ENCODE measurements around the gene SMIM3. TPM values are rescaled to one million over a fixed set of nuclear protein-coding genes. Genes with fewer than 3 reads are reported as not detected.

Gene SMIM3
- total RNA-seq, 1 donor from 2014 or later = 20.4 TPM

DNA sequence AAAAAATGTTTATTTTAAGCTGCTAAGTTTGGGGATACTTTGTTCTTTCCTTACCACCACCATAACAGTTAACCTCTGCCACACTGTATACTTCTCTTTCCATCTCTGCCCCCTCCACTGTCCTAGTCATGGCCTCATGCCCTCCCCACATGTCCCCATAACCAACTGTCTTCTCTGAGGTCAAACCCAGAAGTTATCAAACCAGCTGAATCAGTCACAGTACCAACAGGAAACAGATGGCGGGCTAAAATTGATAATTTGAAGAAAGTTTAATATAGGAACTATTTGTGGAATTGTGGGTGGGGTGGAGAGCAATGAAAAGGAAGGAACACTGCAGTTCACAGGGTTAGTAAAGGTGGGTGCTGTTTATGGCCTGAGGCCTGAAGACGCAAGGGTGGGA is 14.0 kb upstream of the SMIM3 start:
- intact Hi-C loops (cut with micrococcal nuclease) = no loop called here

DNA sequence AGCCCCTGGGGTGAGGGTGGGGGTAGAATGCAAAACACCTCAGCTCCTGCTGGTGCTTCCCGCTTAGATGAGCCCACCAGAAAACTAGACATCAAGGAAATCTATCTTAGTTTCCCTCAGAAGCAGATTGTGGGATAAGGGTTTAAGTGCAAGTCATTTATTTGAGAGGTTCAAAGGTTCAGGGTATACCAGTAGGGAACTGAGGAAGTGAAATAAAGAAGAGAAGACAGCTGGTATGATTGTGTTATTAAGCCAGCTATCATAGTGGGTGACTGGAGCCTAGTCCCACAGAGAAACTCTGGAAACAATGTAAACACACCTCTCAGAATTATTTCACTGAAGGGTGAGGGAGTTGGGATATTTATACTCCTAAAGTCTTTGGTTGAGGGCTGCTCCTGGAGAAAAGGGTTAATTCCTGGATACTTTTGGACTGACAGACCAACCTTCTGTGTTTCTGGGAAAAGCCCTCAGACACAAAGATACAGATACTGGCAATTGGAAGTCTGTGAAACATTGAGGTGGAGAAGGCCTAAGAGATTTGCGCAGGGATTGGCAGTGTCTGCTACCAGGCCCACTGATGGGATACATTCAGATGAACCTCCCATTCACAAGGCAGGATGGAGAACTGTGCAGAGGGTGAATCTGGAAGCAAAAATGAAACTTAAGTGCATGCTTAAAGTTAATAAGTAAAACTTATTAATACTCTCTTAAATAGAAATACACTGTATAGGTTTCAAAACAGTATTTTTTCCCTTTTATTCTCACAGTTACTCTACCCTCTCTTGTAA is 13.4 kb upstream of the SMIM3 start:
- intact Hi-C loops (cut with micrococcal nuclease) = no loop called here

DNA sequence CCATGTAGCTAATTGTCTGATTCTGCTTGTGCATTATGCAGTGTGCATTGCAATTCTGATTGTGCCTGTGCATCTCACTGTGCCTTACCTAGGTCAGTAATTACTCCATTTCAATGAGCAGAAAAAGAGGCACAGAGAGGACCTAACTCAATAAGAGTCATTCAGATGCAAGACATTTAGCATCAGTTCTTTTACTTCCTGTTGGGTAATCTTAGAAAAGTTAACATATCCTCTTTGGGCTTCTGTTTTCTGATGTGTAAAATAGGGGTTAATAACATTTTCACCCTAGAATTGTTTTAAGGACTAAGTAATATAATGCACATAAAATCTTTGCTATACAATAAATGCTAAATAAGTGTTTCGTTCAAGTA is 12.8 kb upstream of the SMIM3 start:
- intact Hi-C loops (cut with micrococcal nuclease) = no loop called here

DNA sequence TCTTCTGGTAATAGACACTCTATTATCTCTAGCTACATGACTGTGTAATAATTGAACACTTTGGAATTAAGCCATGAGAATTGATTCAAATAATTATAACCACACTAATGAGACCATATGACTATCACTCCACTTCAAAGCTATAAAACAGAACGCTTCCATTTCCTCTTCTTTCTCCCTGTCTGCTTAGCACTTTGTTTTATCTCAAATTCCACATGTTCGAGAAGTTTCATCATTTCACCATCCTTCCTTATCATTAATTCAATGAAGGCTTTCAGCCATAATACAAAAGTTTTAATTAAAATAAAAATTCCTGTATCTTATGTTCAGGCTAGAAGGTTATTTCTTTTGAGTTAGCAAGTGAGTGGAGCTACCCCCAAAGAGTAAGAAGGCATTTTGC is 12.3 kb upstream of the SMIM3 start:
- intact Hi-C loops (cut with micrococcal nuclease) = no loop called here

DNA sequence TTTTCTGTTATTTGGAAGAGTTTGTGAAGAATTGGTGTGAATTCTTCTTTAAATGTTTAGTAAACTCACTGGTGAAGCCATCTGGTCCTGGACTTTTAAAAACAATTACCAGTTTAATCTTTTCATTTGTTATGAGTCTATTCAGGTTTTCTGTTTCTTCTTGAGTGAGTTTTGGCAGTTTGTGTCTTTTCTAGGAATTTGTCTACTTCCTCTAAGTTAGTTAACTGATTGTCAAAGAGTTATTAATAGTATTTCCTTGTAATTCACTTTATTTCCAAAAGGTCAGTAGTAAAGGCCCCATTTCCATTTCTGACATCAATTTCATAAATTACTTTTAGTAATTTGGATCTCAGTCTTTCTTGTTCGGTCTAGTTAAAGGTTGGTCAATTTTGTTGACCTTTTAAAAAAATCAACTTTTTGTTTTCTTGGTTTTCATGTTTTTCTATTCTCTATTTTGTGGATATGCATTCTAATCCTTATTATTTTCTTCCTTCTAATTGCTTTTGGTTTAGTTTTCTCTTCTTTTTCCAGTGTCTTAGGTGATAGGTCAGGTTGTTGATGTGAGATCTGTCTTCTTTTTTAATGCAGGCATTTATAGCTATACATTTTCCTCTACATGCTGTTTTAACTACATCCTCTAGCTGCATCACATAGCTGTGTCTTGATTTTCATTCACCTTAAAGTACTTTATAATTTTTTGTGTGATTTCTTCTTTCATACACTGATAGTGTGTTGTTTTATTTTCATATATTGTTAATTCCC is 7.3 kb upstream of the SMIM3 start:
- intact Hi-C loops (cut with micrococcal nuclease) = no loop called here

DNA sequence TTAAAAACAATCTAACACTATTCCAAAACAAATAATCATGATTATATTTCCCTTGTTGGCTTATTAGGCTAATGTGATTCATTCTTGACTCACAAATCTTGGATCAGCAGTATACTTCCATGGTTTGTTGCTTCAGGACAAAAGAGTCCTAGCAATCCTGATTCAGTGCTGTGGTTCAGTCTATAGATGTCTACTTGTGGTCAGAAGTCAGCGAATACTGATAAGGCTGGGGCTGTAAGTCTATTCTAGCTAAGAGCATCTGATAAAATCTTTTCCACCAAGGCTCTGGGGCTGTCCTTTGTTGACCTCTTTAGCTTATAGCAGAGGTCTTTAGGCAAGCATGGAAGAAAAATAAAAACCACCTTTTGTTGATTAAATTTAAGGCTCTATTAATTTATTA is 4.4 kb upstream of the SMIM3 start:
- intact Hi-C loops (cut with micrococcal nuclease) = no loop called here

DNA sequence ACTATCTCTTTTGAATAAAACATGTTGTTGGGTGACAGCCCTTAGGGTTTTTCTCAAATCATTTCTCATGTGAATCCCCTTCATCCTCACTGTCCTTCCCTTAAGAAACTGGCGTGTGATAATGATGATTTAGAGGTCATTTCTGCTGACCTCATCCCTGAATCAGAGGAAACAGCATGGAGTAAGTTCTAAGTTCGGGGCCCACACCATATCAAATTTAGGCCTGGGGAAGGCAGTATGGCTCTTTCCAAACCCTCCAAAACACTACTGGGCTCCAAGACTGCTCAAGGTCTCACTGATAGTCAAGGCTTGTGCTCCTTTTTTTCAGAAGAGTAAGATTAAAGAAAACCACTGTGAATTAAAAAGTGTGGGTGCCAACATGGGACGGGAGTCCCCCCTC is 872 bp upstream of the SMIM3 start:
- intact Hi-C loops (cut with micrococcal nuclease) = loop anchor here (5.0 kb wide), 1 partner anchor 330 kb away; the partner anchor contains the start of gene RPS14

DNA sequence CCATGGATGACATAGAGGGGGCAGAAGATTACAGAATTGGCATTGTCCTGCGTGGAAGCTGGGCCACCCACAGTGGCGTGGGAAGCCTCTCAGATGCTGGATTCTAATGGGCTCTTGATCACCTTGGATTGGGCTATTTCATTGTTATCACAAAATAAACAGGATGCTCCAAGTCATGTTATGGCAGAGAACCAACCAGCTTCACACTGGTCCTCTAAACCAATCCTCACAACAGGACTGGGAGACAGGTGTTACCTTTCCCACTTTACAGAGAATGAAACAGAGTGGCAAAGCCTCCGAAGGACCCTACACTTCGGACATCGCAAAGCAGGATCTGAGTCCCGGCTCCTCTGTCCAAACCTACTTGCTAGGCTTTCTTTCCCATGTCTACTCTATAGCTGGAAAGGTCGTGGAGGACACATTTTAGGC is 455 bp upstream of the SMIM3 start:
- intact Hi-C loops (cut with micrococcal nuclease) = loop anchor here (5.0 kb wide), 1 partner anchor 331 kb away; the partner anchor contains the start of gene RPS14

DNA sequence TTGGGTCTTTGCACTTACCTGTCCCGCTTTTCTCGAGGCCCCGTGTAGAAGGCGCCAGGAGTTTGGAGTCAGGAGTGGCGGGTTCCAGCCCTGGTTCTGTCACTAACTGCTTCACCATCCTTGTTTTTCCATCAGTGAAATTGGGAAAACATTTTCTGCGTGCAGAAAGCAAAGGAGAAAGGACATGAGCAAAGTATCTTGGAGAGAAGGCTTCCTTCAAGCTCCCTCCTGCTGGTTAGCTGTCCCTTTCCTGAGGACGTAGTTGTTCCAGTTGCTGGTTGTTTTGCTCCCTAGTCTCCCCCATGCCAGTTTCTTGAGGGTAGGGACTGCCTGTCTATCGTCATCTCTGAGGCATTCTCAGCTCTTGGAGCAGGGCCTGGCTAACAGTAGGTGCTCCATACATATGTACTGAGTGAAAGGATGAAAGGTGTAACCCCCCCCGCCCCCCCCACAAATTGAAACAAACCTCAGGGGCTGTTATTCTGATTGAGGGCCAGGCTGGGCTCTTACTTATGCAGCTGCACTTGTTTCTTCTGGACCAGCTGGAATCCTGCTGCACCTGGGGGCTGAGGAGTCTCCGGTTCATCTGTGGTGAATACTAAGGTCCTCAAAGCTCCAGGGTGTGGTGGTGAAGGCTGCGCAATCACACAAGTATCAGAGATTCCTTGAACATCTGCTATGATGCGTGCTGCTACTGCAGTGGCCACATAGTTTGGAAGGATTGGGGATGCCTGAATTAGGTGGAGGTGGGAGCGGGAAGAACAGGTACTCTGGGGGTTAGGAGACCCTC is 1.0 kb downstream of the SMIM3 start:
- intact Hi-C loops (cut with micrococcal nuclease) = loop anchor here (1.0 to 10.0 kb wide), 9 partner anchors 21 to 1435 kb away; partner anchors contain the start of genes ANXA6, GRPEL2, RBM22 and RPS14

DNA sequence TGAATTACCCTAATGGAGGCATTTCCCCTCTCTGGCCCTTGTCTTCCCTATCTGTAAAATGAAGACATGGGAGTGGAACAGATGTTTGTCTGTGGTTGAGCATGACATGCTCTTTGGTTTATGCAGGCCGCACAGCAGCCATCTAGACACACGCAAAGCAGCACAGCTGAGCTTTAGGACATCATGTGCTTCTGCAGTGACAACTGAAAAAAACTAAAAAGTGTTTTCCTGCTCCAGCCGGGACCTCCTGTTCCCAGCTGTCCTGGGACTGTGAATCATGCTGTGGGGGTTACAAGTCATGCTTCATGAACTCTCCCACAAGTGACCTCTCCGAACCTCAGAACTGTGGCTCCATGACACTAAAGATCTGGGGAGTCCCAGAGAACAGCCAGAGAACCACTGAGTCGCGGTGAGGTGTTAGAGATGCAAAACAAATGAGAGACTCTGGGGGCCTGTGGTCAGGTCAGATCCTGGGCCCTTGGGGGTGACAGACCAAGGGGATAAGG is 1.7 kb downstream of the SMIM3 start:
- intact Hi-C loops (cut with micrococcal nuclease) = loop anchor here (5.0 to 10.0 kb wide), 5 partner anchors 302 to 1435 kb away; partner anchors contain the start of genes ANXA6, GRPEL2 and TNIP1

DNA sequence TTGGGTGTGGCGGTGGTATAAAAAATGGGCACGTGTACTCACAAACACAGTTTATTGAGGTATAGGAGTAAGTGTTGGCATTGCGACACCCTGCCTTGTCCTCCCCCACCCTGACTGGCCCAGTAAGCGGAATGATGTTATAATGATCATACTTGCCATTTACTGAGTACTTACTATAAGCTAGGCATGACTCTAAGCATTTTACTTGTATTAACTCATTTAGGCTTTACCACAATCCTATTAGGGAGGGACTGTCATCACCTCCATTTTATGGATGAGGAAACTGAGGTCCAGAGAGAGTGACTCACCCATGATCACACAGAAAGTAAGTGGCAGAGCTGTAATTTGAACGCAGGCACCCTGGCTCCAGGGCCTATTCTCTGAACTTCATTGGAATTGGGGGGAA is 2.3 kb downstream of the SMIM3 start:
- intact Hi-C loops (cut with micrococcal nuclease) = loop anchor here (5.0 to 10.0 kb wide), 5 partner anchors 301 to 1436 kb away; partner anchors contain the start of genes ANXA6, GRPEL2 and TNIP1

DNA sequence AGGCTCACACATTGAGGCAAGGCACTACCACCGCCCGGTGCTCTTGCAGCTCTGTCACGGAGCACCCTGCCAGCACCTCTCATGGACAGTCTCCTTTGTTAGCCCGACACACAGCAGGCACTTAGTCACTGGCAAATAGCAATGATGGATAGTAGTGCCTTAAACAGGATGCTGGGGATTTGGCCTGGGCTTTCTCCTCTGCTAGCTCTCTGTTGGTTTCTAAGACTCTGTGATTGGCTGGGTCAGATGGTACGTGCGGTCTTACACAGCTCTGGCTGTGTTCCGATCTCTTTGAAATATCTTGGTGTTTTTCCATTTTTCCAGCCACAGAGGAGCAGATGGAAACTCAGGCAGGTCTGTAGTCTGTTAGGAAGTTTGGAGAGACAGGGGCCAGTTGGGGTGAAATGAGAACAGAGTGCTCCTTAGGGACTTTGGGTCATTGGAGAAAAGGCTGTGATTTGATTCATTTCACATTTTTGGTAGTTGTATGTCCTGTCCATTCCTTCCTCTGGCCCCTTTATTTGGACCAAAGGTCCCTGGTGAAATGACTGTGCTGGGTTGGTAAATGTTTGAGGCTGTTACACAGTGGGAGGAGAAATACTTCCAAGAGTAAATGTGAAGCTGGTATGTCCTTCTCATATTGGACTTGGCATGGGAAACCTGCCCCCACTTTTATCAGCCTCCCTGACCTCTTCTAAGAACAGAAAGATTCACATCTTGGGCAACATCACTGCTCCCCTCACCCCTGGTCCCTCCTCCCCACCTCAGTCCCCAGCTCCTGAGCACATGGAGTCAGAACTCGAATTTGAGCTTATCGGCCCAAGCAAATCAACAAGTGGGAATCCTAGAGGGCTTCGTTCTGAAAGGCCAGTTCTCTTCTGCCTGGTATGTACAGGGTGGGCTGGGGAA is 3.4 kb downstream of the SMIM3 start:
- intact Hi-C loops (cut with micrococcal nuclease) = loop anchor here (2.0 to 10.0 kb wide), 7 partner anchors 39 to 1437 kb away; partner anchors contain the start of genes ANXA6, GRPEL2, IRGM and TNIP1

DNA sequence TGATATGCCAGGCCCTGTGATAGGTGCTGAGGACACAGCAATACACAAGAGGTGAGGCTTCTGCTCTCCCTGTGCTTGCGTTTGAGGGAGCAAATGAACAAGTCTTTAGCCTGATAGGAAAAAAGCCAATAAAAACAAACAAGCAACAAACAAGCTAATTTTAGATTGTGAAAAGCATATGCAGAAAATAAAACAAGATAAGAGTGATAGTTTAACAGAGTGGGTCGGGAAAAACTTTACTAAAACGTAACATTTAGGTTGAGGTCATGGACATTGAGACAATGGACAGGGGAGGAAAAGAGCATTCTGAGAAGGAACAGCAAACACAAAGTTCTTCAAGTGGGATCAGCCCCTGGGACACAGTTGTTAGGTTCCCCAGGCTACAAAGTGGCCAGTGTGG is 4.3 kb downstream of the SMIM3 start:
- intact Hi-C loops (cut with micrococcal nuclease) = loop anchor here (1.0 to 10.0 kb wide), 9 partner anchors 25 to 1438 kb away; partner anchors contain the start of genes ANXA6, GRPEL2, IRGM and RBM22

DNA sequence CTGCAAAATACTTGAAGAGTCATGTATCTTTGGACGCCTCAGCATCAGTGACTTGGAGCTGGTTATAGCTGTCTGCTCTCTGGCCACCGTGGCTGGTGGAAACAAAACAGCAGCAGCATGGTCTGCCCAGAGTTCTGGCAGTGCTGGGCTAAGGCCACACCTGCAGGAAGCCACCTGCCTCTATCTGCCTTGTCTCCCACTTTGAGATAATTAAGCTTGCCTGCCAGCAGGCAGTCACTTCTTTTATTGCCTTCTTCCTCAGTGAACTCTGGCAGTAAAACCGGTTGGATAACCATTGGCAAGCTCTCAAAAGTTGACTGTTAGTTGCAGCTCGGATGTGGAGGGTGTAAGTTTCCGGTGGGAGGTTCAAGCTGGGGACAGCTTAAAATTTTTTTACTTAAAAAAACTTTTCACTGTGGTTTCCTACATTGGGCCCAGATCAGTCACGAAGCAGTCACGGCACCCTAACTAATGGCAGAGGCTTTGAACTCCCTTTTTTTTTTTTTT is 4.9 kb downstream of the SMIM3 start:
- intact Hi-C loops (cut with micrococcal nuclease) = loop anchor here (1.0 to 10.0 kb wide), 9 partner anchors 25 to 1439 kb away; partner anchors contain the start of genes ANXA6, GRPEL2, IRGM and RBM22

DNA sequence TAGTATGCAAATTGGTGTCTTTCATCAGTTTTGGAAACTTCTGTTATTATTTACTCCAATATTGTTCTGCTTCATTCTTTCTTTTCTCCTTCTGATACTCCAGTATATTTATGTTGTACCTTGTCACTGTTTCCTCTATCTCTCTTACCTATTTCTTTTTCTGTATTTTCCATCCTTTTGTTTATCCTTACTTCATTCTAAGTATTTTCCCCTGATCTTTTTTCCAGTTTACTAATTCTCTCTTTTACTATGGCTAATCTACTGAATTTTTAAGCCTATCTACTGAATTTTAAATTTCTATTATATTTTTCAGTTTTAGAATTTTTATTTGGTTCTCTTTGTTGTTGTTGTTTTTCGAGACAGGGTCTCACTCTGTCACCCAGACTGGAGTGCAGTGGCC is 7.4 kb downstream of the SMIM3 start:
- intact Hi-C loops (cut with micrococcal nuclease) = loop anchor here (10.0 kb wide), 2 partner anchors 429 to 1441 kb away; partner anchors contain the start of gene GRPEL2

DNA sequence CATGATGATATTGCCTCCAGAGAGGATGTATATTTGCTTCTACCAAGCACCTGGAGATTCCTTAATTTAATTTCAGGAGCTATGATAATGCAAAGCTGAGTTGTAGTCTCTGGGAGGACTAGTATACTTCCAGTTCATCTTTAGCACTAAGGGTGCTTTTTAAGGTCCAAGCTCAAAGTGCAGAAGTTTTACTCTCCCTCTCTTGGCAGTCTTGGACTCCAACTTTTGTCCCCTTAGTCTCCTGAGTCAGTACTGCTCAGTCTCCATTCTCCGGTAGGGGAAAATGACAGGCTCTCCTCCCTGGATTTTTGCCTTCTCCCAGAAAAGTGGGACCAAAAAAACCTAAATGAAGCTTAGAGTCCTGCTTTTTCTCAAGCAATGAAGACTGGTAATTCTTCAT is 8.3 kb downstream of the SMIM3 start:
- intact Hi-C loops (cut with micrococcal nuclease) = loop anchor here (10.0 kb wide), 2 partner anchors 428 to 1442 kb away; partner anchors contain the start of gene GRPEL2

DNA sequence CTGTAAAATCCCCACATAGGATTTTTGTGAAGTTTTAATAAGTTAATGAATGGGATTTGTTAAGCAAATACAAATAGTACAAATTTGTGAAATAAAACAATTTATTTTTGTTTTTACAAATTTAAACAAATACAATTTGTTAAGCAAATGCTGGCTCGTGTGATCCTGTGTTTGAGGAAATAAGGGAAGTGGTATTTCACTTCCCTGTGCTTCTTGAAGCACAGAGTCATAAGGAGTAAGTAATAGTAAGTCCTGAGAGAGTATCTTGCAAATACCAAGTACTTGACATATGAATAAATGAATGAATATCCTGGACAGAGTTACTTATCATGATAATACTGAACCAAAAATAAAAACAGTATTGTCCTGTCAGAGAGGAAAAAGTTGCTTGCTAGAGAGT is 9.1 kb downstream of the SMIM3 start:
- intact Hi-C loops (cut with micrococcal nuclease) = loop anchor here (10.0 kb wide), 2 partner anchors 427 to 1443 kb away; partner anchors contain the start of gene GRPEL2

DNA sequence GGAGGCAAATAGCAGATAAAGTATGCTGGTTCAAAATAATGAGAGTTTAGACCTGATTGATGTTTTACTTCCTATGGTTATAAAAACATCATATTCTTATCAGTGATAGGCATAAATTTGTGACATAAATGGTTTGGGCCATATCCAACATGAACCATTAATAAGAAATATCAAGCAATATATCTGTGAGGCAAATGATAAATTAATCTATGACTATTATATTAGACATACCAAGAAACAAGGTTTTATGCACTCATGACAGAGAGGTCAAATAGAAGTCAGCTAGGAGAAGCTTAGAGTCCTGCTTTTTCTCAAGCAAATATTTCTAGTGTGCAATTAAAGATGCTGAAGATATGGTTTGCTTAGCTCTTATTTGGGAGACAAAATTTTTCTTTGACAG is 10.4 kb downstream of the SMIM3 start:
- intact Hi-C loops (cut with micrococcal nuclease) = loop anchor here (10.0 kb wide), 2 partner anchors 426 to 1444 kb away; partner anchors contain the start of gene GRPEL2

DNA sequence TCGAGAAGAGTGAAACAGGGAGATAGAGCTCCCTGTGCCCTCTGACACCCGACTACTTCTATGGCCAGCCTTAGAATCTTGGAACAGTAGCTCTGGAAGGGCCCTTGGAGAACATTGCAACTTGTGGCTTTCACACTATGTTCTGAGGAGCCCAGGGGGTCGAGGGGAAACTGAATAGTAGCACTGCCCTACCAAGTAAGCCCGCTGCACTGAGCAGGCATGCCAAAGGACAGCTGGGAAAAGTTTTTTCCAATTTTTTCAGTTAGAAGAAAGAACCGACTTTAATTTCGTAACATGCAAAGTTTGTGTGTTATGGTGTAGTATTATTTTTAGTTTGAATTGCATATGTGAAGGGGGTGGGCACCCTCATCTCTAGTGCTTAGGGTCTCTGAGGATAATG is 10.9 kb downstream of the SMIM3 start:
- intact Hi-C loops (cut with micrococcal nuclease) = loop anchor here (10.0 kb wide), 2 partner anchors 425 to 1445 kb away; partner anchors contain the start of gene GRPEL2

All from T-helper 2 cell treated with Interferon-gamma antibody and Interleukin-4, amounts not matched to agents 100 ng/mL and 5 ng/mL, for 36 hours (primary cell).